ENCODE measurements around the gene B3GLCT. TPM values are rescaled to one million over a fixed set of nuclear protein-coding genes. Genes with fewer than 3 reads are reported as not detected.

Gene B3GLCT
- 10.3 and 12.2 TPM in 2 replicates for total RNA-seq (2014; rRNA removed; shearing (Covaris generic))

DNA sequence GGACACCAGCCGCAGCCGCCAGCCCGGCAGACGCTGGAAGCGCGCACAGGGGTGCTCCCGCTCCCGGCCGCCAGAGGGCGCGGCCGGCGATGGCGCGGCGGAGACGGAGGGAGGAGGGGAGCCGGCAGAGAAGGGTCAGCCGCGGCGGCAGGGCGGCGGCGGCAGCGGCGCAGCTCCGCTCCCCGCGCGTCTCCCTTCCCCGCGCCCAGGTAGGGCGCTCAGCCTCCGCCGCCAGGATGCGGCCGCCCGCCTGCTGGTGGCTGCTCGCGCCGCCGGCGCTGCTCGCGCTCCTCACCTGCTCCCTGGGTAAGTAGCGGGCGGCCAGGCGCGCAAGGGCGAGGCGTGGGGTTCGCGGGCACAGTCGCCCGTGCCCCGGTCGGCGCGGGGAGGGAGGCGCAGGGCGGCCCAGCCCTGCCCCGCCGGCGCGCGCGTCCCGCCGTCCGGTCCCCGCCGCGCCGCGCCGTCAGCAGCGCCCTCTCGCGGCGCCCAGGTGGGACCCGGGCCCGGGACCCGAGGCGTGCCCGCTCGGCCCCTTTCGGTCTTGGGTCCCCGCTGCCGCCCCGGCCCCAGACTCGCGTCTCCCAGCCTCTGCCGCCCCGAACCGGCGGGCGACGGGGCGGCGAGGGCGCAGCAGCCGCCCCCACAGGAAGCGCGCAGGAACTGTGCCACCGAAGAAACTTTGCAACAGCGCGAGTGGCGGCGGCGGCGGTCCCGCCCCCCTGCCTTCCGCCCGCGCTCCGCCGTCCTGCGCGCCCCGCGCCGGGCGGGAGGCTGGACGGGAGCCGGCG lies at the start of gene B3GLCT:
Gene B3GLCT, plus strand, starts transcription at position 127 of the 788 bp plus-strand sequence. Its CDS starts 110 bp downstream, at position 237.
- Histone ChIP-seq H3K9me3 (replicated peaks) (no peaks in the 10 kb centered on the region), H3K4me1 (peaks cover 11% of the 10 kb centered on the region), H3K27me3 (peaks cover 12% of the 10 kb centered on the region), H3K36me3 (no peaks in the 10 kb centered on the region), H3K4me3 (peak within 1 kb of the TSS; percentile 84), H3K27ac (peak within 1 kb of the TSS; percentile 55)
- peak; percentile 76 to 88 for DNase-seq

DNA sequence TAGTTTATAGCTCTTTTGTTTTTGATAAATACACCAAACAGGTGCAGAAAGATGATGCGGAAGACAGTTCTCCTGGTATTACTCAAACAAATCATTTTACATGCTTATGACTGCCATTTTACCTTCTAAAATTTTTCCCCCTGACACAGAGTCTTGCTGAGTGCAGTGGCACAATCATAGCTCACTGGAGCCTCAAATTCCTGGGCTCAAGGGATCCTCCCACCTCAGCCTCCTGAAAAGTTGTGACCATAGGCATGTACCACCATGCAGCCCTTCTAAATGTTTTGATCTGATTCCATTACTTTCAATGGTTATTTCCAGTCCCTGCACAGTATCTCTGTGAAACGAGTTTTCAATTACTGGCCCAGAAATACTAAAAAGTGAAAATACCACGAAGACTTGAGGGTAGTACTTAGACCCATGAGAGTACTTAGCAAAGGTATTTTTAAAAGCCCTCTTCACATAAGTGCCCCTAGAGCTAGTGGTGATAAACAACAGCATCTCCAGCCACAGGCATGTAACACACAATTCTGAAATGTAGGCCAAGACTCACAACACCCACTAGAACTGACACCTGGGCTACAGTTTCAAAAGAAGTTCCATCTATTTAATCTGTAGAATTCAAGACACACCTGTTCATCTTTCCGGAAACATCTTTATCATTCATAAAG lies 49.3 kb upstream of the B3GLCT start:
- H3K27ac ChIP-seq: no peak overlapping the region
- peaks cover 99% of the 10 kb centered on the region for H3K36me3 ChIP-seq
- H3K4me3 ChIP-seq: no peak overlapping the region
- DNase-seq: no peak
- H3K9me3 ChIP-seq (replicated peaks): no peaks in the 10 kb centered on the region
- no peaks in the 10 kb centered on the region for H3K27me3 ChIP-seq
- no peaks in the 10 kb centered on the region for H3K4me1 ChIP-seq

- Histone ChIP-seq H3K27ac (no peak overlapping the region), H3K27me3 (no peaks in the 10 kb centered on the region), H3K9me3 (replicated peaks) (no peaks in the 10 kb centered on the region), H3K36me3 (peaks cover 92% of the 10 kb centered on the region), H3K4me3 (no peak overlapping the region), H3K4me1 (no peaks in the 10 kb centered on the region)
- no peak for DNase-seq
These were observed 47.9 kb upstream of the B3GLCT start for GRCh38 chr13:31151837-31152236.

GRCh38 chr13:31154939-31155338 lies 44.8 kb upstream of the B3GLCT start:
- Histone ChIP-seq H3K4me1 (0 out of 2 replicates have a peak, but pooled peaks cover 2% of the 10 kb centered on the region), H3K4me3 (no peak overlapping the region), H3K27me3 (no peaks in the 10 kb centered on the region), H3K36me3 (peaks cover 77% of the 10 kb centered on the region), H3K9me3 (replicated peaks) (no peaks in the 10 kb centered on the region), H3K27ac (no peak overlapping the region)
- DNase-seq: no peak

- H3K4me3 ChIP-seq: no peak overlapping the region
- no peak for DNase-seq
- H3K36me3 ChIP-seq: peaks cover 33% of the 10 kb centered on the region
- no peaks in the 10 kb centered on the region for H3K27me3 ChIP-seq
- no peak overlapping the region for H3K27ac ChIP-seq
- peaks cover 11% of the 10 kb centered on the region for H3K4me1 ChIP-seq
- H3K9me3 ChIP-seq (replicated peaks): no peaks in the 10 kb centered on the region
These were observed 40.5 kb upstream of the B3GLCT start for GRCh38 chr13:31159306-31159705.

DNA sequence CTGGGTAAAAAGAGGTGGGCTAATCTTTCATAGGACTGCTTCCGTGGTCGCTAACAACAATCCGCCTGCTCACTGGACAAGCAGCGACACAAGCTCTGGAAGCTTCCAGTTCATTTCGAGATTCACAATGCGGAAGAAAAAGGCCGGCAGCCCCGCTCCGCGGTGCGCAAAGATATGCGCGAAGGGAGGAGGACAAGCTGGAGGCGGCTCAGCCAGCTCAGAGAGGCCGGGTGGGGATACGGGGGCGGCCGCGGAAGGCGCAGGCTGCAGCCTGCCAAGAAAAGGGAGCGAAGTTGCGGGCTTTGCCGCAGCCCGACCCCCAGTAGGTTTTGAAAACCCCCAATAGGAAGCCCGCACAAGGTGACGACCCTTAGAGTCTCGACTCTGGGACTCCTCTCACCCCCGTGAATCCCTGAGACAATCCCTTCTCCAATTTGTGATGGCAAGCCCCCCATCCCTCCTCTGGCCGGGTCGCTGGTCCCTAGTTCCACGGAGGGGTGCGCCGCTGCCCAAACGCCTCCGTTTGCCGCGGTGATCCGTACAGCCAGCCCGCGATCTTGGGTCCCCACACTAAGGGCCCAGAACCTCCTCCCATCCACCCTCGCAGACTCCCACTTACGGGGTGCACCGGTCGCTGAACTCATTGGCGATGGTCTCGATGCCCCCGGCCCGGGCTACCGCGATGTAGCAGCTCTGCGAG lies 38.8 kb upstream of the B3GLCT start:
- peak; percentile 65 to 72 for DNase-seq
- Histone ChIP-seq H3K27ac (peak overlapping the region; percentile 12), H3K27me3 (no peaks in the 10 kb centered on the region)

GRCh38 chr13:31161557-31162150 lies 38.1 kb upstream of the B3GLCT start, which contains the start of gene HSPH1:
Gene HSPH1, minus strand, starts transcription at chr13:31161904. Its CDS starts 322 bp downstream, at chr13:31161582.
- Histone ChIP-seq H3K27ac (peak within 1 kb of the TSS; percentile 62), H3K4me3 (peak within 1 kb of the TSS; percentile 73), H3K4me1 (peaks cover 11% of the 10 kb centered on the region), H3K36me3 (peaks cover 16% of the 10 kb centered on the region), H3K27me3 (no peaks in the 10 kb centered on the region), H3K9me3 (replicated peaks) (no peaks in the 10 kb centered on the region)
- peak; percentile 98 for DNase-seq

More for the DNA sequence above, 38.8 kb upstream of the B3GLCT start:
- Histone ChIP-seq H3K4me3 (peak overlapping the region; percentile 73), H3K9me3 (replicated peaks) (no peaks in the 10 kb centered on the region), H3K4me1 (peaks cover 11% of the 10 kb centered on the region), H3K36me3 (peaks cover 17% of the 10 kb centered on the region)

- Histone ChIP-seq H3K27me3 (no peaks in the 10 kb centered on the region), H3K27ac (peak overlapping the region; percentile 62), H3K9me3 (replicated peaks) (no peaks in the 10 kb centered on the region), H3K4me1 (peaks cover 11% of the 10 kb centered on the region), H3K36me3 (peaks cover 9% of the 10 kb centered on the region), H3K4me3 (peak overlapping the region; percentile 73)
- DNase-seq: peak; percentile 99
These were observed 37.4 kb upstream of the B3GLCT start for GRCh38 chr13:31162151-31163008.

- Histone ChIP-seq H3K9me3 (replicated peaks) (no peaks in the 10 kb centered on the region), H3K36me3 (no peaks in the 10 kb centered on the region), H3K27ac (no peak overlapping the region), H3K4me1 (peaks cover 11% of the 10 kb centered on the region), H3K27me3 (no peaks in the 10 kb centered on the region), H3K4me3 (no peak overlapping the region)
- DNase-seq: peak in 1 of 2 experiments; percentile 33
These were observed 33.2 kb upstream of the B3GLCT start for GRCh38 chr13:31166591-31166990.

DNA sequence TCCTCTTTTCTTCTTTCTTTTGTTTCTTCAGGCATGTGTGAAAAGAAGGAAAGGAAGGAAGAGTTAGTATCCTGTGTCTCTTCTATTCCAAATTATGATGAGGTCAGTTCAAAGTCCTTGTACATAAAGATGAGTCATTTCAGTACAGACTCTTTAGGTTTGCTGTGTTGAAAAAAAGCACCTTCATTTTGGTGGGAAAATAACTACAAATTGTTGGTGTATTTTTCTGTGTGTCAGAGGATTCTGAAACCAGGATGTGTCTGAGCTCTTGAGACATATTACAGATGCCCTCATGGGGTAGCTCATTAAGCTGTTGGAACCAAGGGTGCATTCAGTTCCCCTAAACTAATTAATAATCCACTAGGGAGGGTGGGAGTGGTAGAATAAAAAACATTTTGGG lies 32.3 kb upstream of the B3GLCT start:
- Histone ChIP-seq H3K4me1 (peaks cover 17% of the 10 kb centered on the region), H3K9me3 (replicated peaks) (no peaks in the 10 kb centered on the region), H3K27ac (no peak overlapping the region), H3K4me3 (no peak overlapping the region), H3K27me3 (no peaks in the 10 kb centered on the region), H3K36me3 (no peaks in the 10 kb centered on the region)
- DNase-seq: no peak

DNA sequence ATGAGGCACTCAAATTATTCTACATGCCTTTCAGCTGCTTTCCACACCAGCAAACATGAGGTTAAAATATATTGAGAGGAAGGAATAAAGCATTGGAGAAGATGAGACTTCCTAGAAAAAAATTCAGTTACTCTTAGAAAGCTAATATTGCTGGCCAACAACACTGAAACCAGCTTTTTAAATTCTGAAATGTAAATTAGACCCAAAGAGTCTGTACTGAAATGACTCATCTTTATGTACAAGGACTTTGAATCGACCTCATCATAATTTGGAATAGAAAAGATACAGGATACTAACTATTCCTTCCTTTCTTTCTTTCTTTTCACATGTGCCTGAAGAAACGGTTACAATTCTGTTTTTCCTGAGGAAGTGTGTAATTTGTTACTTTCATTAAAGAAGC lies 31.6 kb upstream of the B3GLCT start:
- Histone ChIP-seq H3K4me1 (peaks cover 15% of the 10 kb centered on the region), H3K27me3 (no peaks in the 10 kb centered on the region), H3K9me3 (replicated peaks) (no peaks in the 10 kb centered on the region), H3K4me3 (no peak overlapping the region), H3K36me3 (no peaks in the 10 kb centered on the region), H3K27ac (no peak overlapping the region)
- no peak for DNase-seq

- peak; percentile 36 to 39 for DNase-seq
- H3K9me3 ChIP-seq (replicated peaks): no peaks in the 10 kb centered on the region
- H3K4me1 ChIP-seq: peaks cover 17% of the 10 kb centered on the region; the same call in 1 of the 2 replicates
- H3K27ac ChIP-seq: no peak overlapping the region
- H3K36me3 ChIP-seq: no peaks in the 10 kb centered on the region
- H3K4me3 ChIP-seq: no peak overlapping the region
- H3K27me3 ChIP-seq: no peaks in the 10 kb centered on the region
These were observed 31.0 kb upstream of the B3GLCT start for GRCh38 chr13:31168736-31169135.

DNA sequence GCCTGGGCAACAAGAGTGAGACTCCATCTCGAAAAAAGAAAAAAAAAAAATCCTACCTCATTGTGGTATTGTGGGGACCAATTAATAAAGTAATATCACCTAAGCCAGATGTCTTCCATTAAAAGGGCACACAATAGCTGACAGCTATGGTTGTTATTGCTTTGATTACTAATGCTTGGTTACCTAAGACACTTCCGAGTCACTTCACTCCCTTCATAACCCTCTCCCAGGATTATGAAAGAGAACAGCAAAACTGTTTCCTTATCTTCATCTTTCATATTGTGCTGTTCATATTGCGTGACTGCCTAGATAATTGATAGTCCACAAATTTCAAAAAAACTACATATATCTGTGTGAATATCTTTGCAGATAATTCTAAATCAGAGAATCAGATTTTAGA lies 27.8 kb upstream of the B3GLCT start:
- no peak overlapping the region for H3K27ac ChIP-seq
- H3K27me3 ChIP-seq: no peaks in the 10 kb centered on the region
- DNase-seq: no peak
- no peaks in the 10 kb centered on the region for H3K9me3 ChIP-seq (replicated peaks)
- peaks cover 17% of the 10 kb centered on the region; the same call in 1 of the 2 replicates for H3K4me1 ChIP-seq
- no peaks in the 10 kb centered on the region for H3K36me3 ChIP-seq
- H3K4me3 ChIP-seq: no peak overlapping the region

- no peaks in the 10 kb centered on the region for H3K27me3 ChIP-seq
- DNase-seq: no peak
- no peaks in the 10 kb centered on the region for H3K36me3 ChIP-seq
- H3K4me3 ChIP-seq: no peak overlapping the region
- no peaks in the 10 kb centered on the region for H3K9me3 ChIP-seq (replicated peaks)
- H3K27ac ChIP-seq: no peak overlapping the region
- peaks cover 17% of the 10 kb centered on the region; the same call in 1 of the 2 replicates for H3K4me1 ChIP-seq
These were observed 27.2 kb upstream of the B3GLCT start for GRCh38 chr13:31172535-31172934.

Data from SJCRH30 (cell line).